NB4 (cell line): Measurements from ENCODE around the gene MAGEL2.
A peak's percentile ranks its signal among the peaks of the same experiment; 100 is the strongest.

Source experiments
- DNase-seq: peaks from one replicate; pipeline ENCODE4 v3.0.0; 2010; ENCODE audit warnings: low read depth
- H3K4me3 ChIP-seq: one replicate; pipeline ENCODE4 v1.5.1; 2011; ENCODE audit warnings: mild to moderate bottlenecking, low read depth, low read length, moderate library complexity
- CTCF ChIP-seq: IDR thresholded peaks from one replicate; pipeline ENCODE4 v1.5.1; 2012; ENCODE audit warnings: low read depth, low read length
- MAX ChIP-seq: IDR thresholded peaks from 2 replicates; pipeline ENCODE4 v1.6.1; 2011; ENCODE audit warnings: low read depth, low read length
- MYC ChIP-seq: IDR thresholded peaks from 2 replicates; pipeline ENCODE4 v1.6.1; 2011; ENCODE audit warnings: low read depth, low read length
- POLR2A ChIP-seq: IDR thresholded peaks from 2 replicates; pipeline ENCODE4 v1.6.1; 2011; ENCODE audit warnings: mild to moderate bottlenecking; ENCODE audit not compliant: insufficient read length; ENCODE audit errors: extremely low read depth

The MAGEL2 gene

GRCh38 chr15:23634181-23634580, 13.5 kb downstream of the MAGEL2 start:
- TF ChIP-seq POLR2A, result no peak

GRCh38 chr15:23629234-23629805, 18.3 kb downstream of the MAGEL2 start:
- TF ChIP-seq CTCF (peak; percentile 59), MAX (no peak), POLR2A (no peak), MYC (no peak)
- no peak overlapping the region for H3K4me3 ChIP-seq
- DNase-seq, result peak; percentile 20

More at GRCh38 chr15:23634181-23634580, 13.5 kb downstream of the MAGEL2 start:
- H3K4me3 ChIP-seq, result no peak overlapping the region
- DNase-seq, result no peak

- TF ChIP-seq POLR2A (no peak), MYC (no peak), CTCF (no peak), MAX (no peak)
- no peak overlapping the region for H3K4me3 ChIP-seq
- no peak for DNase-seq
Measured at GRCh38 chr15:23628612-23629233, 18.9 kb downstream of the MAGEL2 start.

GRCh38 chr15:23616536-23616935, 31.1 kb downstream of the MAGEL2 start:
- peak; percentile 45 for DNase-seq
- TF ChIP-seq CTCF, result no peak
- TF ChIP-seq MYC, result peak; percentile 23; the same call in 1 of the 2 replicates
- TF ChIP-seq MAX, result peak; percentile 45; the same call in 1 of the 2 replicates

GRCh38 chr15:23606226-23606625, 41.4 kb downstream of the MAGEL2 start:
- no peak overlapping the region for H3K4me3 ChIP-seq
- no peak for DNase-seq
- TF ChIP-seq CTCF (no peak), MYC (no peak), POLR2A (no peak), MAX (no peak)

More at GRCh38 chr15:23616536-23616935, 31.1 kb downstream of the MAGEL2 start:
- no peak overlapping the region for H3K4me3 ChIP-seq

- DNase-seq, result no peak
- no peak overlapping the region for H3K4me3 ChIP-seq
- TF ChIP-seq CTCF, result no peak
- TF ChIP-seq MYC, result no peak
- TF ChIP-seq POLR2A, result no peak
- no peak for TF ChIP-seq MAX
Measured at GRCh38 chr15:23602124-23602523, 45.5 kb downstream of the MAGEL2 start.
